NCI-H2081 (cell line): ENCODE measurements around the gene SMIM10L2A.
"Not testable (repeated sequence)": the region's sequence is repeated elsewhere in the genome, so short reads cannot be mapped to it uniquely, and the experiment has no call there.

Experiments
- DNase-seq, 2 experiments: peaks; one replicate each; lab custom pipeline; 2025; lab: John Stamatoyannopoulos, UW

SMIM10L2A gene

GRCh38 chrX:135421932-135422809, at the start of gene SMIM10L2A:
Gene SMIM10L2A (plus strand): TSS chrX:135421944. CDS start chrX:135422132, 188 bp downstream.
- DNase-seq, result no peak

GRCh38 chrX:135373357-135373756, 48.4 kb upstream of the SMIM10L2A start:
- no peak for DNase-seq

- DNase-seq, result no peak
Measured at GRCh38 chrX:135382260-135382659, 39.5 kb upstream of the SMIM10L2A start.

GRCh38 chrX:135383249-135383648, 38.5 kb upstream of the SMIM10L2A start:
- DNase-seq, result no peak

- DNase-seq, result no peak
Measured at GRCh38 chrX:135384161-135384836, 37.4 kb upstream of the SMIM10L2A start.

GRCh38 chrX:135388841-135389240, 32.9 kb upstream of the SMIM10L2A start:
- DNase-seq, result no peak

GRCh38 chrX:135389243-135389642, 32.5 kb upstream of the SMIM10L2A start:
- no peak for DNase-seq

- DNase-seq, result no peak
Measured at GRCh38 chrX:135389717-135390116, 32.0 kb upstream of the SMIM10L2A start.

GRCh38 chrX:135391734-135392133, 30.0 kb upstream of the SMIM10L2A start:
- no peak for DNase-seq

- DNase-seq, result no peak
Measured at GRCh38 chrX:135393051-135393450, 28.7 kb upstream of the SMIM10L2A start.

GRCh38 chrX:135395064-135395463, 26.7 kb upstream of the SMIM10L2A start:
- no peak for DNase-seq

- no peak for DNase-seq
Measured at GRCh38 chrX:135396109-135396508, 25.6 kb upstream of the SMIM10L2A start.

GRCh38 chrX:135396566-135396965, 25.2 kb upstream of the SMIM10L2A start:
- no peak for DNase-seq

GRCh38 chrX:135397652-135398051, 24.1 kb upstream of the SMIM10L2A start:
- no peak for DNase-seq

GRCh38 chrX:135403374-135403773, 18.4 kb upstream of the SMIM10L2A start:
- no peak for DNase-seq

GRCh38 chrX:135406428-135406827, 15.3 kb upstream of the SMIM10L2A start:
- not testable (repeated sequence) for DNase-seq

- DNase-seq, result no peak
Measured at GRCh38 chrX:135408794-135409193, 12.9 kb upstream of the SMIM10L2A start.

- DNase-seq, result no peak
Measured at GRCh38 chrX:135410861-135411627, 10.7 kb upstream of the SMIM10L2A start.

- no peak for DNase-seq
Measured at GRCh38 chrX:135411893-135412292, 9.9 kb upstream of the SMIM10L2A start.

- no peak for DNase-seq
Measured at GRCh38 chrX:135416546-135416945, 5.2 kb upstream of the SMIM10L2A start.

- no peak for DNase-seq
Measured at GRCh38 chrX:135420831-135421230, 913 bp upstream of the SMIM10L2A start.

GRCh38 chrX:135421537-135421931, 210 bp upstream of the SMIM10L2A start:
- peak; percentile 62 to 68 for DNase-seq

- DNase-seq, result not testable (repeated sequence)
Measured at GRCh38 chrX:135422810-135423168, 1.0 kb downstream of the SMIM10L2A start.
